Spleen (tissue), 11 donors: ENCODE results near the gene GRID2IP. TPM values are rescaled to one million over a fixed set of nuclear protein-coding genes. Genes with fewer than 3 reads are reported as not detected.
A peak's percentile ranks its signal among the peaks of the same experiment; 100 is the strongest.

Source experiments
- DNase-seq: peaks from one replicate; pipeline ENCODE4 v3.0.0-alpha.2; 2020
- H3K27ac ChIP-seq, 8 donors: fragments of 200-600 bp; sonication (generic) in 7 of 8; 1 replicate in 4 of 8; 2 replicates in 4 of 8; pipeline versions ENCODE4 v1.5.0 to v1.8.0; 2016 to 2021; ENCODE audit warnings: inconsistent platforms in 4 of 8, mild to moderate bottlenecking in 4 of 8, moderate library complexity in 1 of 8
- H3K27me3 ChIP-seq, 7 donors: fragments of 200-600 bp; sonication (generic) in 6 of 7; replicated peaks in 1 of 7; 1 replicate in 4 of 7; 2 replicates in 3 of 7; pipeline versions ENCODE4 v1.5.0 to v1.8.0; 2016 to 2021; ENCODE audit warnings: inconsistent platforms in 3 of 7, mild to moderate bottlenecking in 1 of 7
- H3K36me3 ChIP-seq, 6 donors: fragments of 200-600 bp; sonication (generic) in 5 of 6; 1 replicate in 4 of 6; 2 replicates in 2 of 6; pipeline versions ENCODE4 v1.5.0 to v1.8.0; 2016 to 2021; ENCODE audit warnings: inconsistent platforms in 2 of 6
- H3K4me1 ChIP-seq, 6 donors: fragments of 200-600 bp; sonication (generic) in 5 of 6; 1 replicate in 3 of 6; 2 replicates in 3 of 6; pipeline versions ENCODE4 v1.5.0 to v1.8.0; 2016 to 2021; ENCODE audit warnings: inconsistent platforms in 3 of 6
- H3K4me3 ChIP-seq, 8 donors: fragments of 200-600 bp; sonication (generic) in 7 of 8; 1 replicate in 4 of 8; 2 replicates in 4 of 8; pipeline versions ENCODE4 v1.5.0 to v1.8.0; 2016 to 2021; ENCODE audit warnings: inconsistent platforms in 4 of 8, mild to moderate bottlenecking in 4 of 8, moderate library complexity in 2 of 8
- H3K9me3 ChIP-seq, 8 donors: fragments of 200-600 bp; sonication (generic) in 7 of 8; 1 replicate in 4 of 8; 2 replicates in 4 of 8; pipeline versions ENCODE4 v1.5.0 to v1.8.0; 2016 to 2021; ENCODE audit warnings: inconsistent platforms in 4 of 8
- POLR2A ChIP-seq, 3 donors: fragments of 450-650 bp; IDR thresholded peaks; one replicate each; pipeline ENCODE4 v1.5.1; 2017; ENCODE audit warnings: antibody characterized with exemption in 3 of 3, mild to moderate bottlenecking in 1 of 3
- POLR2AphosphoS5 ChIP-seq, 3 donors: sonication (generic); formaldehyde crosslinking; IDR thresholded peaks; one replicate each; pipeline ENCODE4 v1.5.1; 2017; ENCODE audit warnings: antibody characterized with exemption in 3 of 3
- WGBS, 5 donors: extraction: QIAGEN DNeasy Blood & Tissue Kit in 3 of 5; methylation state at CpG; one replicate each; pipeline versions ENCODE4 v1.1.5 to v1.1.7; 2013 to 2018; 5-methylcytosine and 5-hydroxymethylcytosine counted together
- intact Hi-C: fragments of 100-400 bp; cut with DNase I; formaldehyde crosslinking; loops from one replicate; pipeline ENCODE4 v1.15.0; 2023; ENCODE audit warnings: low total_unique reads
- polyA plus RNA-seq, 3 donors: library from polyadenylated mRNA; stranded (reverse); fragments of 200-250 nt; gene quantifications; one replicate each; pipeline ENCODE4 v1.2.1, GENCODE V29; 2013
- total RNA-seq, 7 donors: library from RNA; depleted of rRNA in 3 of 7; stranded (reverse); fragments of >200 nt in 3 of 7; fragmentation: NEBNext Ultra II Directional in 4 of 7; extraction: Animal tissue kit (Norgen Biotek cat#: 25700) in 4 of 7; gene quantifications; one replicate each; pipeline versions ENCODE4 v1.1.0 to v1.2.1, GENCODE V29; 2016 to 2021
- TF ChIP-seq, protein P1 (sequence below), 11 experiments: fragments of 200-600 bp in 7 of 11; fragments of 450-650 bp in 4 of 11; sonication (generic) in 4 of 11; IDR thresholded peaks in 8 of 11; conservative IDR thresholded peaks in 3 of 11; 1 replicate in 7 of 11; 2 replicates in 4 of 11; pipeline versions ENCODE4 v1.4.0 to v1.8.0; 2016 to 2021; ENCODE audit warnings: antibody characterized with exemption in 11 of 11, inconsistent platforms in 4 of 11, mild to moderate bottlenecking in 1 of 11
- donor health status: healthy with polysubstance abuse.
- donor health status: DM: no; HTN: no; CAD: no; lungs with moderate emphysema.
- donor health status: DM: no; HTN: no; CAD: no.
- donor health status: Bipolar disorder and iron deficiency.
- donor health status: healthy.
- donor health status: DM: no; HTN: no; CAD: no.
- donor health status: DM: yes; HTN: yes; CAD: no.

Gene GRID2IP
- total and polyA plus RNA-seq, 10 donors: 0.08 to 1.0 (median 0.31) TPM; not detected in 2

- Histone ChIP-seq H3K27me3 (no peaks in the 10 kb centered on the region), H3K27ac (peak overlapping the region in 1 of 8 donors; percentile 11), H3K36me3 (peaks cover 2 to 56% (median 7%) of the 10 kb centered on the region in 6 donors), H3K4me1 (peaks cover 24 to 93% (median 77%) of the 10 kb centered on the region in 6 donors), H3K9me3 (no peaks in the 10 kb centered on the region), H3K4me3 (no peak overlapping the region)
- no peak for DNase-seq
- TF ChIP-seq POLR2AphosphoS5 (IDR thresholded peaks at IDR 0.05) (no peak), POLR2A (IDR thresholded peaks at IDR 0.05) (no peak)
- TF ChIP-seq, protein P1, sequence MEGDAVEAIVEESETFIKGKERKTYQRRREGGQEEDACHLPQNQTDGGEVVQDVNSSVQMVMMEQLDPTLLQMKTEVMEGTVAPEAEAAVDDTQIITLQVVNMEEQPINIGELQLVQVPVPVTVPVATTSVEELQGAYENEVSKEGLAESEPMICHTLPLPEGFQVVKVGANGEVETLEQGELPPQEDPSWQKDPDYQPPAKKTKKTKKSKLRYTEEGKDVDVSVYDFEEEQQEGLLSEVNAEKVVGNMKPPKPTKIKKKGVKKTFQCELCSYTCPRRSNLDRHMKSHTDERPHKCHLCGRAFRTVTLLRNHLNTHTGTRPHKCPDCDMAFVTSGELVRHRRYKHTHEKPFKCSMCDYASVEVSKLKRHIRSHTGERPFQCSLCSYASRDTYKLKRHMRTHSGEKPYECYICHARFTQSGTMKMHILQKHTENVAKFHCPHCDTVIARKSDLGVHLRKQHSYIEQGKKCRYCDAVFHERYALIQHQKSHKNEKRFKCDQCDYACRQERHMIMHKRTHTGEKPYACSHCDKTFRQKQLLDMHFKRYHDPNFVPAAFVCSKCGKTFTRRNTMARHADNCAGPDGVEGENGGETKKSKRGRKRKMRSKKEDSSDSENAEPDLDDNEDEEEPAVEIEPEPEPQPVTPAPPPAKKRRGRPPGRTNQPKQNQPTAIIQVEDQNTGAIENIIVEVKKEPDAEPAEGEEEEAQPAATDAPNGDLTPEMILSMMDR (IDR thresholded peaks at IDR 0.05 in 8 of 11, conservative IDR thresholded peaks at IDR 0.05 in 3 of 11): no peak
- 86 to 92% (median 88%) methylated on average over 7 of the region's 7 CpGs for WGBS, 5 donors
- intact Hi-C loops: no loop called here
Observed at GRCh38 chr7:6478186-6478585, 73.1 kb downstream of the GRID2IP start.

GRCh38 chr7:6477318-6477660 lies 74.0 kb downstream of the GRID2IP start:
- Histone ChIP-seq H3K9me3 (no peaks in the 10 kb centered on the region), H3K4me1 (peaks cover 22 to 84% (median 69%) of the 10 kb centered on the region in 6 donors), H3K4me3 (no peak overlapping the region), H3K27ac (no peak overlapping the region), H3K36me3 (peaks cover 3 to 65% (median 13%) of the 10 kb centered on the region in 6 donors), H3K27me3 (no peaks in the 10 kb centered on the region)
- WGBS, 5 donors: 76 to 93% (median 83%) methylated on average over 1 of the region's 1 CpG
- TF ChIP-seq POLR2A (IDR thresholded peaks at IDR 0.05) (no peak), POLR2AphosphoS5 (IDR thresholded peaks at IDR 0.05) (no peak)
- TF ChIP-seq, protein P1 (IDR thresholded peaks at IDR 0.05 in 8 of 11, conservative IDR thresholded peaks at IDR 0.05 in 3 of 11): no peak
- intact Hi-C loops: no loop called here
- no peak for DNase-seq

GRCh38 chr7:6476596-6477317 lies 74.5 kb downstream of the GRID2IP start:
- TF ChIP-seq POLR2AphosphoS5 (IDR thresholded peaks at IDR 0.05) (no peak), POLR2A (IDR thresholded peaks at IDR 0.05) (no peak)
- TF ChIP-seq, protein P1 (IDR thresholded peaks at IDR 0.05 in 8 of 11, conservative IDR thresholded peaks at IDR 0.05 in 3 of 11): no peak

GRCh38 chr7:6475433-6476186 lies 75.7 kb downstream of the GRID2IP start:
- H3K9me3 ChIP-seq: no peaks in the 10 kb centered on the region
- H3K4me3 ChIP-seq: no peak overlapping the region
- no peaks in the 10 kb centered on the region for H3K27me3 ChIP-seq
- H3K36me3 ChIP-seq: peaks cover 3 to 70% (median 24%) of the 10 kb centered on the region in 6 donors
- intact Hi-C loops: no loop called here
- no peak overlapping the region for H3K27ac ChIP-seq
- TF ChIP-seq POLR2A (IDR thresholded peaks at IDR 0.05) (no peak), POLR2AphosphoS5 (IDR thresholded peaks at IDR 0.05) (no peak)
- TF ChIP-seq, protein P1 (IDR thresholded peaks at IDR 0.05 in 8 of 11, conservative IDR thresholded peaks at IDR 0.05 in 3 of 11): no peak
- peaks cover 14 to 68% (median 52%) of the 10 kb centered on the region in 6 donors for H3K4me1 ChIP-seq
- no peak for DNase-seq
- 82 to 89% (median 83%) methylated on average over 3 of the region's 3 CpGs for WGBS, 5 donors

More at GRCh38 chr7:6476596-6477317, 74.5 kb downstream of the GRID2IP start:
- Histone ChIP-seq H3K36me3 (peaks cover 3 to 70% (median 18%) of the 10 kb centered on the region in 6 donors), H3K9me3 (no peaks in the 10 kb centered on the region), H3K27me3 (no peaks in the 10 kb centered on the region), H3K4me1 (peaks cover 20 to 79% (median 63%) of the 10 kb centered on the region in 6 donors), H3K4me3 (no peak overlapping the region), H3K27ac (no peak overlapping the region)
- 81 to 86% (median 83%) methylated on average over 7 of the region's 7 CpGs for WGBS, 5 donors
- DNase-seq: no peak
- intact Hi-C loops: no loop called here
